Uterus (tissue), 4 donors: ENCODE results near the gene HOXB2. TPM values are rescaled to one million over a fixed set of nuclear protein-coding genes. Genes with fewer than 3 reads are reported as not detected.

Experiments used
- DNase-seq, 2 donors: peaks; one replicate each; pipeline ENCODE4 v3.0.0-alpha.2; 2019 to 2020
- H3K27ac ChIP-seq, 2 donors: fragments of 200-600 bp; sonication (generic); 1 replicate in 1 of 2; 2 replicates in 1 of 2; pipeline ENCODE4 v1.5.1; 2016 to 2018
- H3K27me3 ChIP-seq, 2 donors: fragments of 200-600 bp; sonication (generic); one replicate each; pipeline ENCODE4 v1.5.1; 2018 to 2019; ENCODE audit warnings: control low read depth in 1 of 2
- H3K36me3 ChIP-seq, 2 donors: fragments of 200-600 bp; sonication (generic); one replicate each; pipeline ENCODE4 v1.5.1; 2019; ENCODE audit warnings: control low read depth in 1 of 2
- H3K4me1 ChIP-seq, 2 donors: fragments of 200-600 bp; sonication (generic); one replicate each; pipeline ENCODE4 v1.5.1; 2018 to 2019; ENCODE audit warnings: control low read depth in 1 of 2
- H3K4me3 ChIP-seq, 2 donors: fragments of 200-600 bp; sonication (generic); 1 replicate in 1 of 2; 2 replicates in 1 of 2; pipeline ENCODE4 v1.5.1; 2018 to 2019; ENCODE audit warnings: mild to moderate bottlenecking in 1 of 2
- H3K9me3 ChIP-seq, 2 donors: fragments of 200-600 bp; sonication (generic); one replicate each; pipeline ENCODE4 v1.5.1; 2019; ENCODE audit warnings: control low read depth in 1 of 2
- CTCF ChIP-seq, 4 experiments: fragments of 200-600 bp in 2 of 4; fragments of 450-650 bp in 2 of 4; sonication (generic) in 2 of 4; IDR thresholded peaks; one replicate each; pipeline ENCODE4 v1.5.1; 2016 to 2019; ENCODE audit warnings: antibody characterized with exemption in 4 of 4, mild to moderate bottlenecking in 2 of 4, moderate library complexity in 1 of 4
- POLR2A ChIP-seq, 2 donors: fragments of 450-650 bp; IDR thresholded peaks; one replicate each; pipeline ENCODE4 v1.6.1; 2016; ENCODE audit warnings: antibody characterized with exemption in 2 of 2, mild to moderate bottlenecking in 1 of 2, moderate library complexity in 1 of 2
- intact Hi-C: fragments of 100-400 bp; cut with DNase I; formaldehyde crosslinking; loops from one replicate; pipeline ENCODE4 v1.15.1; 2023; ENCODE audit warnings: low total_unique reads
- total RNA-seq, 4 donors: library from RNA; depleted of rRNA in 3 of 4; stranded (reverse); fragments of >200 nt in 3 of 4; gene quantifications; one replicate each; pipeline versions ENCODE4 v1.1.0 to v1.2.4, GENCODE V29; 2014 to 2023
- donor health status: DM: yes; HTN: yes; CAD: no.

HOXB2 gene
- total RNA-seq, 4 donors from 2014 or later: 4.6 to 24.4 (median 17.4) TPM

GRCh38 chr17:48566717-48567116 is 21.8 kb upstream of the HOXB2 start:
- intact Hi-C loops: no loop called here
- no peak for DNase-seq
- no peak overlapping the region for H3K4me3 ChIP-seq
- TF ChIP-seq CTCF (IDR thresholded peaks at IDR 0.05) (no peak), POLR2A (IDR thresholded peaks at IDR 0.05) (no peak)
- peaks cover 0 to 5% of the 10 kb centered on the region in 2 donors for H3K4me1 ChIP-seq
- H3K27ac ChIP-seq: no peak overlapping the region
- no peaks in the 10 kb centered on the region for H3K9me3 ChIP-seq
- H3K36me3 ChIP-seq: no peaks in the 10 kb centered on the region
- peaks cover 0 to 19% of the 10 kb centered on the region in 2 donors for H3K27me3 ChIP-seq

GRCh38 chr17:48565925-48566710 is 21.2 kb upstream of the HOXB2 start:
- TF ChIP-seq CTCF (IDR thresholded peaks at IDR 0.05) (no peak), POLR2A (IDR thresholded peaks at IDR 0.05) (no peak)
- peaks cover 0 to 5% of the 10 kb centered on the region in 2 donors for H3K4me1 ChIP-seq

GRCh38 chr17:48565022-48565554 is 20.2 kb upstream of the HOXB2 start:
- Histone ChIP-seq H3K27me3 (peaks cover 0 to 19% of the 10 kb centered on the region in 2 donors), H3K9me3 (no peaks in the 10 kb centered on the region), H3K4me1 (peaks cover 0 to 5% of the 10 kb centered on the region in 2 donors), H3K4me3 (no peak overlapping the region), H3K27ac (peak overlapping the region in 1 of 2 donors; percentile 38), H3K36me3 (no peaks in the 10 kb centered on the region)
- TF ChIP-seq CTCF (IDR thresholded peaks at IDR 0.05) (no peak), POLR2A (IDR thresholded peaks at IDR 0.05) (no peak)
- DNase-seq: no peak
- intact Hi-C loops: no loop called here

More at GRCh38 chr17:48565925-48566710, 21.2 kb upstream of the HOXB2 start:
- H3K27ac ChIP-seq: no peak overlapping the region
- no peaks in the 10 kb centered on the region for H3K36me3 ChIP-seq
- H3K9me3 ChIP-seq: no peaks in the 10 kb centered on the region
- peaks cover 0 to 19% of the 10 kb centered on the region in 2 donors for H3K27me3 ChIP-seq
- intact Hi-C loops: no loop called here
- no peak for DNase-seq
- no peak overlapping the region for H3K4me3 ChIP-seq

DNA sequence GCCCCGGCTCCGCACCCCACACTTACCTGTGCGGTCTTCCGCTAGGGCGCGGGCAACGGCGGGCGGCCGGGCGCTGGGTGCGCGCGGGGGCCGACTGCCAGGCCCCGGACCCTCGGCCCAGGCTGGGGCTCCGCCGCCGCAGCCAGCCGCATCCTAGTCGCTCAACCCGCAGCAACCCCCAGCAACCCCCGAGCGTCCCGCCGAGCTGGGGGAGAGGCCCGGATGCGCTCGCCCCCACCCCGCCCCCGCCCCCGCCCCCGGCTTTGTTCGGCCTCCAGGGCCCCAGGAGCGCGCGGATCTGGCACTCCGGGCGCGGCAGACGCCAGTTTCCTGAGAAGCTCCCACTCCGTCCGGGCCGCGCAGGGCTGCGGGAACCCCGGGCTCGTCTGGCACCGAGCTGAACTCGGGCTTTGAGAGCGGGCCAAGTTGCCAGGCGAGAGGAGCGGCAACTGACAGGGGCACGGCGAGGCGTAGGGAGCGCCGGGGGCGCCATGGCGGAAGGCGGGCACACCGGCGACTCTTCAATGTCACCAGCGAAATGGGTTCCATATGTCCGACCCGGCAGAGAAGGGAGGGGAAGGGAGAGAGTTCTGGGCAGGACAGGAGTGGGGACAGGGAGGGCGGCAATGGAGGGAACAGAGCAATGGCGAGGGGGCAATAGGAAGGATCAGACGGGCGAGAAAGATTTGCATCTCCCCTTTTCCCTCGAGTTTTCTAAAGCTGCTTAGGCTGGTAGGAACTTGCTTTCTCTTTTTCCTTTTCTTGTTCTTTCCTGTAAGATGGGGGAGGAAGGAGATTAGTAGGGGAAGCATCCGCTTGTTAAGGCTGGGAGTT is 19.5 kb upstream of the HOXB2 start:
- peak overlapping the region; percentile 5 to 33 for H3K4me3 ChIP-seq
- peaks cover 0 to 19% of the 10 kb centered on the region in 2 donors for H3K27me3 ChIP-seq
- H3K36me3 ChIP-seq: no peaks in the 10 kb centered on the region
- peak overlapping the region; percentile 8 to 38 for H3K27ac ChIP-seq
- intact Hi-C loops: no loop called here
- TF ChIP-seq CTCF (IDR thresholded peaks at IDR 0.05) (no peak), POLR2A (IDR thresholded peaks at IDR 0.05) (no peak)
- peaks cover 0 to 5% of the 10 kb centered on the region in 2 donors for H3K4me1 ChIP-seq
- H3K9me3 ChIP-seq: no peaks in the 10 kb centered on the region
- no peak for DNase-seq
